NCI-H226 (cell line): ENCODE measurements around the gene NTM.
"Not testable (repeated sequence)": the region's sequence is repeated elsewhere in the genome, so short reads cannot be mapped to it uniquely, and the experiment has no call there.

Source experiments
- DNase-seq: peaks from one replicate; pipeline ENCODE4 v3.0.0-alpha.2; 2015

The NTM gene

GRCh38 chr11:132310390-132311375, 940.3 kb downstream of the NTM start:
- DNase-seq = no peak

DNA sequence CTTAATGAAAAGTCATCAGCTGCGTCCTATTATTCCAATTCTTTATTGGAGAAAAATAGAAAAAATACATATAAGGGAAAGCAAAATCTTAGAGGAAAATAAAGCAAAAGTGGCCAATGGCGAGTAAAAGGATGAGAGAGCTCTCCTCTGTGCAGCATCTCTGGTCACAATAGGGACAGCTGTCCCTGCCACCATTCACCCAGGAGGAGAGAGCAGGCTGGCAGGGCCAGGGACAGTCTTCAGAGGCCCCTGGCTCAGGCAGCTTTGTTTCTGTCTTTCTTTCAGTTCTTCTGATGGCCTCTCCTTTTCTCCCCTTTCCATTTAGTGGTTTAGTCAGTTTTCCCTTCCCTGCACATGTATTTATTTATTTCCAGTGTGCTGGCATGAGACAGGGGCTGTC, 941.3 kb downstream of the NTM start:
- no peak for DNase-seq

DNA sequence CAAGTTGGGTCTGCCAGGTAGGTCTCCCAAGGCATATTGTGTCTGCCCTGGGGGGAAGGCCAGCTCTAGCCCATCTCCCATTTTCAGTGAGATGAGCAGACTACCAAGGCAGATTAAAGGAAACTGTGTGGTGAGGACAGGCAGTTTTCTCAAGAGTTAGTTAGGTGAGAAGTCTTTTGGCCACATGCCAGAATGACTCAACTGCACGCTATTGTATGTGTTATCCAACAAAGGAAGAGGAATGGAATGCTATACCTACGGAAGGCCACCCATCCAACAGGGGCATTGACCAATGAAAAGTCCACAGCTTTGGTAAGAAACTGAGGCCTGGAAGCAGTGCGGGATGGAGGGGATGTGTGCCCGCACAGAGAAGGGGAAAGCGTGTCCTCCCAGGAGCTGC, 941.7 kb downstream of the NTM start:
- DNase-seq = no peak

DNA sequence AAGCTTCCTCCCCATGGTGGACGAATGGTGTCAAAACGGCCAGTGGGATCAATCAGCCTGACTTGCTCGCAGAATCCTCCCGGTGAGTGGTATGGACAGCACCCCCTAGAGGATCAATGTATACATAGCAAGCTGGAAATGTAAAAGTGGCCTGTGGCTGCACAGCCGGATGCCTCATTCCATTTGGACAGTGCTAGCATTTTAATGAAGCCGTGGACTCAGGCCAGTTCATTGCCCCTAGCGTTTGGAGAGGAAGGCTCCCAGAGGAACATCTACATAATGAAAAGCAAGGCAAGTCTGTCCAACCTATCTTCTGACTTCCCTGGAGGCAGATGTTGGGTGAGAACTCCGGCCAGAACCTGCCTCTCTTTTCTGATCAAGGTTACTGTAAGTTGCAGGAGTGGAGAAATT, 942.3 kb downstream of the NTM start:
- no peak for DNase-seq

GRCh38 chr11:132314911-132315455, 944.6 kb downstream of the NTM start:
- DNase-seq = no peak

GRCh38 chr11:132315696-132316095, 945.3 kb downstream of the NTM start:
- DNase-seq = no peak

DNA sequence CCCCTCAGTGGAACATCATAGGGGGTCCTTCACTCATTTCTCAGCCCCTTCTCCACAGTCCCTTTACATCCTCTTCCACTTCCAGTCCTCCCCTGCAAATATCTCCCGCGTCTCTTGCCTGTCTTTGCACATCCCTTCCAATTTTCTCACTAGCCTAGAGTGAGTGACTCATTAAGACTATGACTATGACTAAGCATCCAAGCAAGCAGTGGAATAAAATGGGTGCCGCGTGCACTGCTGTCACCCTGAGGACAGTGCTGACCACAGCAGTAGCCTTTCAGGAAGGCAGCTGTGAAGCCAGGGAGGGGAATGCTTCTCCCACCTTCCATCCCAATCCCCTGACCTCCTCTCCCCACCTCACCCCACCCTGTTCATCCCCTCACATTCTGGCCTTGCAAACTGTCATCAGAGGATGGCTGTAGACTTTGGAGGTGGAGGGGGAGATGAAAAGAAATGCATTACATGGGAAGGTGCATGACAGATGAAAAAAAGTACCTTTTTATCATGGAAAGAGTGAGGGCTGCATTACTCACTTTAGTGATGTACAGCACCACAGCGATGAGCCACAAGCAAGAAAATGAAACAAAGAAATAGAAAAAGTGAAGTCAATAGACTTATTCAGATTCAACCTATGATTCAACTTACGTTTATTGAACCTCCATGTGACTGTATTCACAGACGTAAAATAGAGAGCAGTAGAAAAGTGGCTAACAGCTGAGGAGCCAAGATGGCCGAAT, 948.2 kb downstream of the NTM start:
- no peak for DNase-seq

- not testable (repeated sequence) for DNase-seq
These were observed 949.0 kb downstream of the NTM start for GRCh38 chr11:132319419-132319818.

GRCh38 chr11:132330515-132330914, 960.1 kb downstream of the NTM start:
- no peak for DNase-seq

GRCh38 chr11:132332521-132332920, 962.1 kb downstream of the NTM start:
- DNase-seq = no peak

DNA sequence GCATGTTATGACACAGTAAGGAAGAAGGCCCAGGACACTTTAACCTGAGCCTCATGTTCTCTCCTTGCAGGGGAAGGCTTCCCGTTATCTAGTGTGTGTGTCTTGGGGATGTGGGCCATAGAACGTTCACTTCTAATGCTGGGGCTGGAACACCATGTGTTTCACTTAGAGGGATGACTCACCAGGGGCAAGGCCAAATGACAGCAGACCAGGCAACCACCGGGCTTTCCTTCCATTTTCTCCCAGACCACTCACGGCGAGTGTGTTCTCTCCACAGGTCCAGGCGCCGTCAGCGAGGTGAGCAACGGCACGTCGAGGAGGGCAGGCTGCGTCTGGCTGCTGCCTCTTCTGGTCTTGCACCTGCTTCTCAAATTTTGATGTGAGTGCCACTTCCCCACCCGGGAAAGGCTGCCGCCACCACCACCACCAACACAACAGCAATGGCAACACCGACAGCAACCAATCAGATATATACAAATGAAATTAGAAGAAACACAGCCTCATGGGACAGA, 964.4 kb downstream of the NTM start:
- no peak for DNase-seq

DNA sequence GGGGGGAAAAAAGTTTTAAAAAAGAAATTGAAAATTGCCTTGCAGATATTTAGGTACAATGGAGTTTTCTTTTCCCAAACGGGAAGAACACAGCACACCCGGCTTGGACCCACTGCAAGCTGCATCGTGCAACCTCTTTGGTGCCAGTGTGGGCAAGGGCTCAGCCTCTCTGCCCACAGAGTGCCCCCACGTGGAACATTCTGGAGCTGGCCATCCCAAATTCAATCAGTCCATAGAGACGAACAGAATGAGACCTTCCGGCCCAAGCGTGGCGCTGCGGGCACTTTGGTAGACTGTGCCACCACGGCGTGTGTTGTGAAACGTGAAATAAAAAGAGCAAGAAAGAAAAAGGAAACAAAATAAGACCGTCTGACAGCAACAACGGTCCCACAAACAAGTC, 964.9 kb downstream of the NTM start:
- DNase-seq = no peak

GRCh38 chr11:132336781-132337535, 966.5 kb downstream of the NTM start:
- DNase-seq = no peak

- no peak for DNase-seq
These were observed 967.5 kb downstream of the NTM start for GRCh38 chr11:132337819-132338416.

GRCh38 chr11:132342408-132342807, 972.0 kb downstream of the NTM start:
- DNase-seq = no peak

- DNase-seq = no peak
These were observed 973.2 kb downstream of the NTM start for GRCh38 chr11:132343445-132344175.

- no peak for DNase-seq
These were observed 976.2 kb downstream of the NTM start for GRCh38 chr11:132346558-132347148.

- no peak for DNase-seq
These were observed 977.0 kb downstream of the NTM start for GRCh38 chr11:132347156-132348090.

DNA sequence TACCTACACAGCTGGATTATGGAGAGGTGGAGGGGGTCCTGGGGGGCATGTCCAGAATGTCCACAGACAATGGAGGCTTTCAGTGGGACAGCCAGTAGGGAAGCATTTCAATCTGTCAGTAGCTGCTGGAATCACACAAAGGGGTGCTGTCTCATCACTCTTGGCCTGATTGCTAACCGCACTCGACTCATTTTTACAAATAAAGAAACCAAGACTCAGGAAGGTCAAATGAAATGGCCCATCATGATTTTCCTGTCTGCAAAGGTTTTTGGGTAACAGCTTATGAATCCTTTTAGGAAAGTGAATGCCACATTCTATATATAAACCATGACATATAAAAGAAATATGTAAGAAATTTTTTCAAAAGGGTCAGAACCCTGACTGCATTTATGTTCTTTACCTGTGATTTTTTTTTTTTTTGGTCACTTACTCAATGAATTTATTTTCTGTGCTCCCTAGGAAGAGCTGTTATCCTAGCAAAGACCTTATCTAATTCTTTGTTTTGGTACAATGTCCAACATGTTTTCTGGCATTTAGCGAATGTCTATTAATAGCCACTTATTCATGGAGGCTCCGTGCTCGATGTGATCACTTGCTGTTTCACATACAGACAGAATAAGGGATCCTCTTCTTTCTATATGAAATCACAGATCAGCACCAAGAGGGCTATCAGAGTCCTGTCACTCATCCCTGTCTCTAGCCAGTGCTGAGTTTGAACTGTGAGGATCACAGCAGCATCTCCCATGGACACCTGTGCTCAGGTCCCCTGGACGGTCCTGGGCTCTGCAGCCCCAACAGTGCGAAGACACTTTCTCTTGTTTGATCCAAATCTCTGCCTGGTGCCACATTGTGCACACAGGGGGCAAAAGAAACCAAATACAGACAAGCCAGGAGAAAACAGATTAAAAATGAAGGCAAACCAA, 979.7 kb downstream of the NTM start:
- DNase-seq = no peak
